GM12878 (cell line): ENCODE measurements around the gene OTOS. TPM values are rescaled to one million over a fixed set of nuclear protein-coding genes. Genes with fewer than 3 reads are reported as not detected.

Experiments
- ATAC-seq: fragments of 200-7000 bp; cut with Tn5 transposase; 3 replicates; pipeline ENCODE4 v1.9.1; 2020; ENCODE audit warnings: mild to moderate bottlenecking, moderate library complexity
- BruUV-seq: library from RNA; stranded (reverse); fragments of 400-500 nt; replicated peaks from 2 replicates; lab custom pipeline; 2021; lab: Mats Ljungman, UMichigan
- CTCF ChIA-PET: fragments of 300-600 bp; sonication (Branson Sonifier 250); formaldehyde crosslinking; extraction: SDS; loops from one replicate; lab custom pipeline; 2021; ENCODE audit warnings: inconsistent platforms; lab: Yijun Ruan, JAX
- POLR2A ChIA-PET: fragments of 350-600 bp; formaldehyde crosslinking; extraction: SDS; loops from one replicate; lab custom pipeline; 2021; ENCODE audit warnings: inconsistent platforms; lab: Charles Lee
- RAD21 ChIA-PET: fragments of 300-600 bp; sonication (Branson Sonifier 250); formaldehyde crosslinking; loops from one replicate; lab custom pipeline; 2023; ENCODE audit warnings: antibody characterized with exemption; ENCODE audit not compliant: unreplicated experiment; lab: Charles Lee
- SMC1A ChIA-PET: fragments of 300-600 bp; sonication (Branson Sonifier 250); formaldehyde crosslinking; loops from one replicate; lab custom pipeline; 2023; ENCODE audit not compliant: unreplicated experiment, uncharacterized antibody; lab: Charles Lee
- DNase-seq: peaks from one replicate; pipeline ENCODE4 v3.0.0-alpha.2; 2011; ENCODE audit warnings: low read depth, low spot score
- FAIRE-seq: peaks from 3 replicates; lab custom pipeline; 2011; peaks lifted over from hg19 to GRCh38; lab: Jason Lieb, UNC
- H2AFZ ChIP-seq: 2 replicates; pipeline ENCODE4 v1.6.0; 2011; ENCODE audit warnings: low read depth, low read length, control low read depth; ENCODE audit not compliant: control insufficient read depth
- H3K27ac ChIP-seq: 2 replicates; pipeline ENCODE4 v1.5.1; 2011; ENCODE audit warnings: control low read depth; ENCODE audit not compliant: control insufficient read depth, insufficient read depth
- H3K27me3 ChIP-seq, 2 experiments: replicated peaks in 1 of 2; 2 replicates each; pipeline versions ENCODE4 v1.6.0 to v1.6.1; 2011; ENCODE audit warnings: low read length in 1 of 2; ENCODE audit not compliant: control insufficient read depth in 2 of 2, insufficient read depth in 2 of 2
- H3K36me3 ChIP-seq, 2 experiments: 2 replicates each; pipeline ENCODE4 v1.5.1; 2011; ENCODE audit warnings: low read length in 1 of 2; ENCODE audit not compliant: control insufficient read depth in 2 of 2, insufficient read depth in 2 of 2
- H3K4me1 ChIP-seq: 2 replicates; pipeline ENCODE4 v1.6.1; 2011; ENCODE audit warnings: mild to moderate bottlenecking, low read length, moderate library complexity, mixed read lengths; ENCODE audit not compliant: control insufficient read depth, insufficient read depth
- H3K4me2 ChIP-seq: 2 replicates; pipeline ENCODE4 v1.6.0; 2011; ENCODE audit warnings: control low read depth; ENCODE audit not compliant: control insufficient read depth, insufficient read depth
- H3K4me3 ChIP-seq: fragments of 200-600 bp; sonication (generic); 2 replicates; pipeline ENCODE4 v1.5.1; 2016
- H3K79me2 ChIP-seq: 2 replicates; pipeline ENCODE4 v1.6.0; 2011; ENCODE audit warnings: low read length; ENCODE audit not compliant: control insufficient read depth, insufficient read depth
- H3K9ac ChIP-seq: 2 replicates; pipeline ENCODE4 v1.8.0; 2011; ENCODE audit warnings: low read length, control low read depth, mixed read lengths; ENCODE audit not compliant: control insufficient read depth, insufficient read depth
- H3K9me3 ChIP-seq: replicated peaks from 3 replicates; pipeline ENCODE4 v1.5.1; 2011; ENCODE audit warnings: mild to moderate bottlenecking, low read length; ENCODE audit not compliant: control insufficient read depth, insufficient read depth
- H4K20me1 ChIP-seq: 2 replicates; pipeline ENCODE4 v1.6.0; 2011; ENCODE audit not compliant: control insufficient read depth, insufficient read depth
- CBFB ChIP-seq: IDR thresholded peaks from 2 replicates; pipeline ENCODE4 v1.6.1; 2016; ENCODE audit warnings: antibody characterized with exemption, low read depth
- CHD4 ChIP-seq: fragments of 200-600 bp; sonication (generic); IDR thresholded peaks from 2 replicates; pipeline ENCODE4 v1.6.1; 2016; ENCODE audit warnings: mild to moderate bottlenecking
- EED ChIP-seq: sonication (generic); IDR thresholded peaks from 2 replicates; pipeline ENCODE4 v1.6.1; 2016; ENCODE audit warnings: antibody characterized with exemption, low read depth
- FOXM1 ChIP-seq: IDR thresholded peaks from 2 replicates; pipeline ENCODE4 v1.6.1; 2012; ENCODE audit warnings: low read depth, mild to moderate bottlenecking, inconsistent platforms, low read length, moderate library complexity
- HDAC2 ChIP-seq: fragments of 200-600 bp; sonication (generic); IDR thresholded peaks from 2 replicates; pipeline ENCODE4 v1.6.1; 2017
- JUNB ChIP-seq: IDR thresholded peaks from 2 replicates; pipeline ENCODE4 v1.6.1; 2016; ENCODE audit warnings: antibody characterized with exemption, mild to moderate bottlenecking
- NFYB ChIP-seq: IDR thresholded peaks from 2 replicates; pipeline ENCODE4 v1.6.1; 2011; ENCODE audit warnings: low read depth, mild to moderate bottlenecking, low read length, improper control_type of control experiment, moderate library complexity; ENCODE audit not compliant: insufficient read depth
- NRF1 ChIP-seq: conservative IDR thresholded peaks from 2 replicates; pipeline ENCODE4 v1.6.1; 2011; ENCODE audit warnings: mild to moderate bottlenecking, low read depth, low read length, improper control_type of control experiment
- PML ChIP-seq: IDR thresholded peaks from 2 replicates; pipeline ENCODE4 v1.6.1; 2012; ENCODE audit warnings: low read length, inconsistent platforms
- POLR2AphosphoS5 ChIP-seq: IDR thresholded peaks from 2 replicates; pipeline ENCODE4 v1.6.1; 2011; ENCODE audit warnings: mild to moderate bottlenecking, low read length, inconsistent platforms
- RAD51 ChIP-seq: fragments of 450-650 bp; IDR thresholded peaks from 2 replicates; pipeline ENCODE4 v1.6.1; 2016; ENCODE audit warnings: moderate library complexity, mild to moderate bottlenecking, inconsistent platforms
- SMARCA5 ChIP-seq: fragments of 450-650 bp; IDR thresholded peaks from 2 replicates; pipeline ENCODE4 v1.6.1; 2017; ENCODE audit warnings: mild to moderate bottlenecking
- STAT1 ChIP-seq: fragments of 450-650 bp; conservative IDR thresholded peaks from 2 replicates; pipeline ENCODE4 v1.6.1; 2014; ENCODE audit warnings: antibody characterized with exemption, mild to moderate bottlenecking
- TAF1 ChIP-seq: IDR thresholded peaks from 2 replicates; pipeline ENCODE4 v1.6.1; 2011; ENCODE audit warnings: mild to moderate bottlenecking, low read depth, low read length, borderline replicate concordance
- TCF7 ChIP-seq: IDR thresholded peaks from 2 replicates; pipeline ENCODE4 v1.6.1; 2014; ENCODE audit warnings: antibody characterized with exemption, borderline replicate concordance
- ZNF384 ChIP-seq: IDR thresholded peaks from 2 replicates; pipeline ENCODE4 v1.6.1; 2012; ENCODE audit warnings: low read depth, mild to moderate bottlenecking, low read length, improper control_type of control experiment, borderline replicate concordance
- whole genome bisulfite sequencing: methylation state at CpG from one replicate; pipeline ENCODE4 v1.1.6; 2016; ENCODE audit warnings: low lambda C conversion rate; ENCODE audit not compliant: insufficient replicate concordance, insufficient coverage; ENCODE audit errors: missing lambda C conversion rate; 5-methylcytosine and 5-hydroxymethylcytosine counted together
- in situ Hi-C: fragments of 300-500 bp; cut with MboI; formaldehyde crosslinking; loops from 9 replicates; pipeline ENCODE4 v1.14.3; 2018; ENCODE audit warnings: mixed read lengths
- intact Hi-C: fragments of 100-400 bp; cut with micrococcal nuclease; formaldehyde crosslinking; loops from one replicate; pipeline ENCODE4 v1.14.2; 2022; ENCODE audit not compliant: unreplicated experiment
- polyA plus RNA-seq, 11 experiments: library from polyadenylated mRNA; depleted of rRNA in 4 of 11; unstranded in 6 of 11; stranded (reverse) in 5 of 11; fragments of >200 nt; fragmentation: Nextera tagmentation in 4 of 11; fragmentation: Illumina TruSeq in 1 of 11; extraction: Ambion mirVana in 4 of 11; extraction: Trizol in 1 of 11; gene quantifications; 1 replicate in 1 of 11; 2 replicates in 10 of 11; pipeline versions ENCODE4 v1.2.1 to v1.2.3, GENCODE V29; 2011 to 2016; ENCODE audit warnings: inconsistent platforms in 2 of 11, missing spikeins in 2 of 11, low read depth in 1 of 11
- total RNA-seq, 4 experiments: library from RNA; depleted of rRNA in 3 of 4; stranded (reverse); fragments of >200 nt in 3 of 4; fragmentation: Illumina TruSeq in 1 of 4; extraction: Trizol in 1 of 4; gene quantifications; 2 replicates each; pipeline versions ENCODE4 v1.2.1 to v1.2.3, GENCODE V29; 2013 to 2021
- TF ChIP-seq, protein P1 (sequence below): IDR thresholded peaks from 2 replicates; pipeline ENCODE4 v1.6.1; 2011; ENCODE audit warnings: low read depth, low read length, improper control_type of control experiment, borderline replicate concordance
- TF ChIP-seq, protein P2 (sequence below): fragments of 450-650 bp; IDR thresholded peaks from 2 replicates; pipeline ENCODE4 v1.6.1; 2018; ENCODE audit warnings: borderline replicate concordance, mild to moderate bottlenecking; ENCODE audit not compliant: partially characterized antibody

OTOS gene
- total and polyA plus RNA-seq, 10 of the 15 experiments (the other 5 are each of a cell fraction or from before 2014, with no cell fraction given), result not detected

DNA sequence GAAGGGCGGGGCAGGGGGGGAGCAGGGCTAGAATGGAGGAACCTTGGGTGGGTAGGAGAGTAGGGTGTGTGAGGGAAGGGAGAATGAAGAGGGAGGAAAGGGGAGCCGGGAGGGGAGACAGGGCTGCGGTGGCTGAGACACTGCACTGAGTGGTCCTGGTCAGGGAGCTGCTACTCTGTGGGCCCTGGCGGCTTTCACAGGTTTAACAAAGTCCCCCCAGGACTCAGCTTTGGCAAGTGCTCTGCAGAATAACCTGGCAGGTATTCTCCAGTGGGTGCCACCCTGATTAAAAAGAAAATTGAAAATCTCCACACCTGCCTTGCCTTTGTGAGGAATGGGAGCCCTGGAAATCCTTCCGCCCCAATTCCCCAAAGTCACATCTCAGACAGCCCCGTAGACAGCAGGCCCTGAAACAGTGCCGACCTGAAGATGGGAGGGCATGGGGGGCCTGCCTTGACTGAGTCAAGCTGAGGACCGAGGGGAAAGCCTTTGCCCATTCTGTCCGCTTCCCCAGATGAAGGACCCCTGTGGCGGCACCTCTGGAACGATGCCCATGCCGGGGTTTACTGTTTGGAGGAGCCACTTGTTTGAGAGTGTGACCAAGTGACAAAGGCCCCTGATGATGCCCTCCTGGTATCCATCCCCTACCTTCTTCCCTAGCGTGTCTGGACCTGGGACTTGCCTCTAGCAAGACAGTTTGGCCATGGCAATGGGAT lies 43.6 kb upstream of the OTOS start (continued):
- TF ChIP-seq TCF7, result no peak
- TF ChIP-seq, all 136 proteins: peak for 0

DNA sequence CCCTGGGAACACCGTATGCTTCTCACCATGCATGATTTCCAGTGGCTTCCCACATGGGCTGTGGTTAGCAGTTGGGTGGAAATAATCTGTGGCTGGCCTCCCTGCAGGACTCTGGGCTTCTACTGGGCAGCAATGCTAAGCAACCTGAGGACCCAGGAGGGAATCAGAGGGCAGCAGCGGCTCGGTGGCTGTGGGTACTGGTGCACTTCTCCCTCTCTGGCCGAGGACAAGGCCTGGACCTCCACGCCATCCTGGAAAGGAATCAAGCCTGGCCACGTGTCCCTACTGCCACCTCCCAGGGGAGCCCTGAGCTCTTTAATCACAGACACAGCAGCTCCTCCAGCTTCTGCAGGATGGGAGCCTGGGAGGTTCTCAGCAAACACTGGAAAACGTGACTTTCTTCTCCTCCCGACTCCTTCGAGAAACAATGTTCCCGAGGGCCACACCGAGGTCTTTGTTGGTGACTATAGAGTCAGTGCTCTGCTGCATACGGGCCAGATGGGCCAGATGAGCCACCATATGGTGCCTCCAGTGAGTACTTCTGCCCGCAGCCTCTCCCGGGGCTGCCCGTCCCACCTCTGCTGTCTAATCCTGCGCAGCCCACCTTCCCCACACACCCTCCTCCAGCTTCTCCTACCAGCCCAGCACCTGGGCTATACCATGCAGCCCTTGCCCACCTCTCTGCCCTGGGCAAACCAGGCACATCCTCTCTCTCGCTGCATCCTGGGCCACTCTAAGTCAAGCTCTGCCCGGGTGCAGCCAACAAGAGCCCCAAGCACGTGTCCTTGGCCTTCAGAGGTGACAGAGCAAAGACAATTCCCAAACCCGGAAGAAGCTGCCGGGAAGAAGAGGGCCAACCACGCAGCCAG lies 42.8 kb upstream of the OTOS start:
- ChIA-PET POLR2A (no interaction called here), SMC1A (no interaction called here), CTCF (no interaction called here), RAD21 (no interaction called here)
- Histone ChIP-seq H3K4me1 (peaks cover under 1% of the 10 kb centered on the region; the same call in 1 of the 2 replicates), H3K79me2 (no peaks in the 10 kb centered on the region), H3K27me3 (no peaks in the 10 kb centered on the region; a peak in 1 of 4 replicates), H3K4me3 (no peak overlapping the region), H3K4me2 (no peak overlapping the region), H3K9me3 (no peaks in the 10 kb centered on the region; the same call in 2 of the 3 replicates), H2AFZ (no peak overlapping the region), H3K9ac (no peak overlapping the region), H4K20me1 (no peaks in the 10 kb centered on the region), H3K27ac (no peak overlapping the region), H3K36me3 (no peaks in the 10 kb centered on the region)
- TF ChIP-seq FOXM1, result no peak
- TF ChIP-seq TAF1, result no peak
- TF ChIP-seq PML, result no peak
- no peak for TF ChIP-seq NRF1
- no peak for TF ChIP-seq EED
- no peak for TF ChIP-seq NFYB
- TF ChIP-seq, protein P1, sequence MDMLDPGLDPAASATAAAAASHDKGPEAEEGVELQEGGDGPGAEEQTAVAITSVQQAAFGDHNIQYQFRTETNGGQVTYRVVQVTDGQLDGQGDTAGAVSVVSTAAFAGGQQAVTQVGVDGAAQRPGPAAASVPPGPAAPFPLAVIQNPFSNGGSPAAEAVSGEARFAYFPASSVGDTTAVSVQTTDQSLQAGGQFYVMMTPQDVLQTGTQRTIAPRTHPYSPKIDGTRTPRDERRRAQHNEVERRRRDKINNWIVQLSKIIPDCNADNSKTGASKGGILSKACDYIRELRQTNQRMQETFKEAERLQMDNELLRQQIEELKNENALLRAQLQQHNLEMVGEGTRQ, result no peak
- TF ChIP-seq CHD4, result no peak
- TF ChIP-seq SMARCA5, result no peak
- no peak for TF ChIP-seq ZNF384
- TF ChIP-seq, protein P2, sequence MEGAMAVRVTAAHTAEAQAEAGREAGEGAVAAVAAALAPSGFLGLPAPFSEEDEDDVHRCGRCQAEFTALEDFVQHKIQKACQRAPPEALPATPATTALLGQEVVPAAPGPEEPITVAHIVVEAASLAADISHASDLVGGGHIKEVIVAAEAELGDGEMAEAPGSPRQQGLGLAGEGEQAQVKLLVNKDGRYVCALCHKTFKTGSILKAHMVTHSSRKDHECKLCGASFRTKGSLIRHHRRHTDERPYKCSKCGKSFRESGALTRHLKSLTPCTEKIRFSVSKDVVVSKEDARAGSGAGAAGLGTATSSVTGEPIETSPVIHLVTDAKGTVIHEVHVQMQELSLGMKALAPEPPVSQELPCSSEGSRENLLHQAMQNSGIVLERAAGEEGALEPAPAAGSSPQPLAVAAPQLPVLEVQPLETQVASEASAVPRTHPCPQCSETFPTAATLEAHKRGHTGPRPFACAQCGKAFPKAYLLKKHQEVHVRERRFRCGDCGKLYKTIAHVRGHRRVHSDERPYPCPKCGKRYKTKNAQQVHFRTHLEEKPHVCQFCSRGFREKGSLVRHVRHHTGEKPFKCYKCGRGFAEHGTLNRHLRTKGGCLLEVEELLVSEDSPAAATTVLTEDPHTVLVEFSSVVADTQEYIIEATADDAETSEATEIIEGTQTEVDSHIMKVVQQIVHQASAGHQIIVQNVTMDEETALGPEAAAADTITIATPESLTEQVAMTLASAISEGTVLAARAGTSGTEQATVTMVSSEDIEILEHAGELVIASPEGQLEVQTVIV, result no peak
- no peak for TF ChIP-seq HDAC2
- TF ChIP-seq POLR2AphosphoS5, result no peak
- no peak for TF ChIP-seq JUNB
- TF ChIP-seq STAT1, result no peak
- TF ChIP-seq CBFB, result no peak
- TF ChIP-seq RAD51, result no peak
- no TSS peak for BruUV-seq
- no peak for ATAC-seq
- DNase-seq, result no peak
- FAIRE-seq, result no peak
- intact Hi-C loops, result no loop called here
- 35% methylated on average over 20 of the region's 22 CpGs for WGBS
- in situ Hi-C loops, result no loop called here
